Right renal cortex interstitium (tissue), 3 donors: Measurements from ENCODE around the gene VSTM2L. TPM values are rescaled to one million over a fixed set of nuclear protein-coding genes. Genes with fewer than 3 reads are reported as not detected.
"Not testable (repeated sequence)": the region's sequence is repeated elsewhere in the genome, so short reads cannot be mapped to it uniquely, and the experiment has no call there.

Experiments used
- DNase-seq, 3 donors: peaks; one replicate each; pipeline ENCODE4 v3.0.0-alpha.2; 2013; ENCODE audit warnings: low read depth in 3 of 3, low spot score in 2 of 3
- polyA plus RNA-seq, 3 donors: library from polyadenylated mRNA; unstranded; fragments of 120-200 nt; gene quantifications; one replicate each; pipeline ENCODE4 v1.2.1, GENCODE V29; 2013; ENCODE audit not compliant: insufficient read length in 3 of 3

The VSTM2L gene
- 1 to 10 TPM in 2 of 3 donors, under 1 TPM in 1; 0.93 to 1.3 (median 1.2) TPM for polyA plus RNA-seq

DNA sequence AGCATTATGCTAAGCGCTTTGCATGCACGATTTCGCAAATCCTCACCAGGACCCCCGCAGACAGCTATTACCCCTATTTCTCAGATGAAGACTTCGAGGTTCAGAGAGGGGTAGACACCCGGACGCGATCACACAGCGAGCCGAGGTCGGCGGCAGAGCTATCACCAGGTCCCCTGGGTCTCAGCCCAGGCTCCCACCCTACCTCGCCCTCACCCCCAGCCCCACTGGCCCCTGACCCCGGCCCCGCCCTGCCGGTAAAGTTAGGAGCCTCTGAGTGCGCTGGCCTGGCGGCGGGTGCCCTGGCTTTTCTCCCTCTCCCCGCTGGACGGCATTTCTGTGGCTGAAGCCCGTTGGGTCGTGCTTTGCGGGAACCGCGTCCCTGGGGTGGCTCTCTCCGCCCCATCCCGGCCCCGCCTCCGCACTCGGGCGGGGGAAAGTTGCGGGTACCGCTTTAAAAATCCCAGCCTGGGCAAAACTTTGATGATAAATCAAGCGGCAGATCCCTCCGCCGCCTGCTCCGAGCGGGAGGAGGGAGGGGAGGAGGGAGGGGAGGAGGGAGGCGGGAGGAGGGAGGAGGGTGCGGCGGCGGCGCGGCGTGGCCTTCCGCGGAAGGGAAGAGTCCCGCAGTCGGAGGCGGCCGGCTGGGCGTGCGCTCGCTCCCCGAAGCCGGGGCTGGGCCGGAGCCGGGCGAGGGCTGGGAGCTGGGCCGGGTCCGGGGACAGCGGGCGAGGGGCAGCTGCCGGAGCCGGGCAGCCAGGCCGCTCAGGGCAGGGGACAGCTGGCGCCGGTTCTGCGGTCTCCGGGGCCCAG, at the start of gene VSTM2L:
VSTM2L (plus strand) TSS at position 624 of the 810 bp plus-strand sequence. CDS start 224 bp downstream, outside the sequence.
- no peak for DNase-seq

GRCh38 chr20:37853823-37854375, 49.0 kb upstream of the VSTM2L start:
- DNase-seq, result no peak

DNA sequence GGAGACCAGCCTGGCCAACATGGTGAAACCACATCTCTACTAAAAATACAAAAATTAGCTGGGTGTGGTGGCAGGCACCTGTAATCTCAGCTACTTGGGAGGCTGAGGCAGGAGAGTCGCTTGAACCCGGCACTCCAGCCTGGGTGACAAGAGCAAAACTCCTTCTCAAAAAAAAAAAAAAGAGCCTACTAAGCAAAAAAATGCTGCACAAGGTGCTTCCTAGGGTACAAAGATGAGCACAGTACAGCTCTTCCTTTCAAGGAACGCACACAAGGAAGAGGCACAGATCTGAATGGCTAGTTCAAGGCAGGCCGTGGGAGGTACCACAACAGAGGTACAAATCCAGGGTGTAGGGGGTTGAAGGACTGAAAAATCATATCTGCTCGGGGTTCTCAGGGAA, 46.9 kb upstream of the VSTM2L start:
- not testable (repeated sequence) for DNase-seq

DNA sequence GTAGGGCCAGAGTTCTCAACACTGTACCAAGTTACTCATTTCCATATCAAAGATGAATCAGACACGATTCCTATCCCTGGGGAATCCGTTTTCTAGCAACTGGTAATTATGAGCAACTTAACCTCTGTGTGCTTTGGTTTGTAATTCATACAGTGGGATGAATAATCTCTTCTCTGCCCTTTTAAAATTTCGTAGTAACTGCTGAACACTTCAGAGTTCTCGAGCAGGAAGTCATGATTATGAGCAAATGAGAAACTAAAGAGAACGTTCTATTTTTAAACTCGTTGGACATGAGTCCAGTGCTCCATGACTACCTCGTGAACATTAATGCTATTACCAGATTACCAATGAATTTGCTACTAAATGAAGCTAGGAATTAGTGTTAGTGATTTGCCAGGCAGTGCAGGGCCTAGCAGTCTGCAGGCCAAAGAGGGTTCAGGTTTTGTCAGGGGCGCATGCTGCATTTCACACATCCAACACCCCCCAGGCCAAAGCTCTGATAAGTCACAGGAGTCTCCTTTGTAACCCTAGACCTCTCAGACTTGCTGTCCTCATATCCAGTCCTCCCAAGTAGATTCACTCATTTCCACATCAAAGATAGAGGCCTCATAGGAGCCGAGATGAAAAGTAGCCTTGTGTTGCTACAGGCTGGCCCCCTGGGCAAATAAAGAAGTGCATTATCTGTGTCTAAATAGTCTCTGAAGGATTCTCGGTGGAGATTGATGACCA, 45.8 kb upstream of the VSTM2L start:
- no peak for DNase-seq

- DNase-seq, result no peak
These were observed 43.3 kb upstream of the VSTM2L start for GRCh38 chr20:37859406-37860171.

- no peak for DNase-seq
These were observed 39.6 kb upstream of the VSTM2L start for GRCh38 chr20:37863289-37863688.

GRCh38 chr20:37864298-37864697, 38.6 kb upstream of the VSTM2L start:
- DNase-seq, result no peak

- no peak for DNase-seq
These were observed 36.9 kb upstream of the VSTM2L start for GRCh38 chr20:37866051-37866450.

DNA sequence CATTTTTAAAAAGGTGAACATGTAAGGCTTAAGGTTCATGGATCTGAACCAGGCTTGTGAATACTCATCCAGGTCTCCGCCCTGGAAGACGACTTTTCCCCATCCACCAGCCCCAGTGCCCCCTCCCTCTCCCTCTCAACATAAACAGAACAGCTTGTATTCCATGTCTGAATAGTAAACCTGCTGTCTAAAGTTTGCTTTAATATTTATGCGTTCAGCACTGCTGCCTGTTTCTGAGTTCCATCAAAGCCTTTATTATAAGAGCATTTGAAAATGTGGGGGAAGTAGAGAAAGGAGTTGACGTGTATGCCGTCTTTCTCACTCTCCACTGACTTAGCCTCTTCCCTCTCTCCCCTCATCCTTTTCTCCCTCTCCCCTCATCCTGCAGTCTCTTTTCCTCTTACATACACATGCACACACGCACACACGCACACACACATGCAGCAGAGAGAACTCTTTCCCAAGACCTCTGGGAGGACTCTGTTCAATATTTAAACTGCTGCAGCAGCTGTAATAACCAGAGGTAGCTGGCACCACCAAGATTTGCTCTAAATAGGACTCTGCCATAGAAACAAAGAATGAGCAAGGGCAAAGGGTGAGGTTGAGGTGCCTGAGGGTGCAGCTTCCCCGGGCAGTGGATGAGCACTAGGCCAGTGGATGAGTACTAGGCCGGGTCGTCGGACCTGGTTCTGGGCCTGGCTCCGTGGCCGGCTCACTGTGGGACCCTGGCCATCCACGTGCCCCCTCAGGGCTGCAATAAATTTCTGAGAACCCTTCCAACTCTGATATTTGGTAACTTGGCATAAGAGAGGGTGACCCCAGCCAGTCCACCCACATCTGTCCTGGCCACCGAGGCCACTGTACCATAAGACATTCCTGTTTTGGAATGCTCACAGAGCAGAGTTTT, 35.4 kb upstream of the VSTM2L start:
- no peak for DNase-seq

GRCh38 chr20:37868851-37869333, 34.0 kb upstream of the VSTM2L start:
- DNase-seq, result no peak

GRCh38 chr20:37869334-37869861, 33.5 kb upstream of the VSTM2L start:
- DNase-seq, result no peak

DNA sequence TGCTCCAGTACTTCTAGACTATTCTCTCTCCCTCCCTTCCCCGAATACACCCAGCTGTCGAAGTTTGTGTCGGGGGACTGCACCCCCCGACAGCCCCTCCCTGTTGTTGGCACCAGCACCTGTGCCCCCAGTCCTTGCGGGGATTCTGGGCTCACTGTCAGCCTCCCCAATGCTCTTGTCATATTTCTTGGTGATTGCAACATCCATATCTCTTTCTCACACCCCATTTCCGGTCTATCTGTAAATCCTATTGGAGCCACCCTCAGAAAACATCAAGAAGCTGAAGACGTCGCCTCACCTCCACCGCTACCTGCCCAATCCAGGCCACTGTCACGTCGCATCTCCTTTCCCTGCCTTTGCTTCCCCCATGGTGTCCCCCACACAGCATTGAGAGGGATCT, 32.6 kb upstream of the VSTM2L start:
- DNase-seq, result no peak

DNA sequence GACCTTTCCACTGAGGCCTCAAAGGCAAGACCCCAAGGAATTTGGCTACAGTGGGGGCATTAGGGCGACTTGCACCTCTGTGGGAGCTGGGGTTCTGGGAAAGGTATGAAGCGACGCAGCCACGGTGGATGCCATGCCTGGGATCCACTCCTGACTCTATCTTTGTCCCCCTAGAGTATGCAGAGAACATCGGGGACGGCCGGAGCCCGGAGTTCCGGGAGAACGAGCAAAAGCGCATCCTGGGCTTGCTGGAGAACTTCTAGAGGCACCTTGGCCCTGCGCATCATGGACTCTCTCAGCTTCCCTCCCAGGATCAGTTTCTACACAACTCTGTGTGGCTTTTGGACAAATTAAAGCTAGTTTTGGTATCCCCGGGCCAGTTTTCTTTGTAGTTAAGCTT, 31.2 kb upstream of the VSTM2L start:
- no peak for DNase-seq

GRCh38 chr20:37872161-37872560, 30.8 kb upstream of the VSTM2L start:
- DNase-seq, result no peak

DNA sequence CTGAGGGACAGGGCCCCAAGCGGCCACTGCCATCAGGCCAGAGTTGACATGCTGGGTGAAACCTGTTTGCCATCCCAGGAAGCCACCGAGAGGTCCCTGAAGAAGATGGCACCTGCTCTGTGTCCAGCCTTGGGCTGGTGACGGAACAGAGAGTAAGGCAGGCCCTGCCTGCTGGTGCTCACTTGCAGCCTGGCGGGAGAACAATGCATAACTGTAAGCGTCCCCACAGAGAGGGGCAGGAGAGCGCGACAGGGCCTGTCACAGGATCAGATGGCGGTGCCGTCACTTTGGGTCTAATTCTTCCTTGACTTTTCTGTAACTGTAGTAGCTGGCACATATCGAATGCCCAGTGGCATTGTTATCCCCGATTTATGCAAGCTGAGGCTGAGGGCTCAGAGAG, 29.0 kb upstream of the VSTM2L start:
- DNase-seq, result no peak

- no peak for DNase-seq
These were observed 27.3 kb upstream of the VSTM2L start for GRCh38 chr20:37875460-37876175.

GRCh38 chr20:37876863-37877262, 26.1 kb upstream of the VSTM2L start:
- DNase-seq, result no peak

- no peak for DNase-seq
These were observed 24.8 kb upstream of the VSTM2L start for GRCh38 chr20:37877832-37878772.
